ENCODE data around the gene DIP2B.

DIP2B gene

GRCh38 chr12:50685641-50686040 lies 180.9 kb downstream of the DIP2B start:
- Histone ChIP-seq H3K4me3 (ENCODE audit: low read depth, low read length) (no peak overlapping the region), H3K27me3 (ENCODE audit: control insufficient read depth, insufficient read depth, low read length) (no peaks in the 10 kb centered on the region), H3K4me1 (ENCODE audit: control insufficient read depth, insufficient read depth, low read length) (no peaks in the 10 kb centered on the region), H3K9me3 (ENCODE audit: control insufficient read depth, insufficient read depth, low read depth, low read length) (no peaks in the 10 kb centered on the region), H3K36me3 (ENCODE audit: control insufficient read depth, insufficient read depth, low read length) (peaks cover 25% of the 10 kb centered on the region), H3K27ac (ENCODE audit: low read depth, low read length) (no peak overlapping the region), H3K9ac (ENCODE audit: low read length) (no peak overlapping the region)

- Histone ChIP-seq H3K9me3 (ENCODE audit: control insufficient read depth, insufficient read depth, low read depth, low read length) (no peaks in the 10 kb centered on the region), H3K27ac (ENCODE audit: low read depth, low read length) (no peak overlapping the region), H3K4me3 (ENCODE audit: low read depth, low read length) (no peak overlapping the region)
Observed at GRCh38 chr12:50686406-50686805, 181.6 kb downstream of the DIP2B start.

GRCh38 chr12:50686976-50687375 lies 182.2 kb downstream of the DIP2B start:
- no peak overlapping the region for H3K4me3 ChIP-seq (ENCODE audit: low read depth, low read length)
- no peaks in the 10 kb centered on the region for H3K9me3 ChIP-seq (ENCODE audit: control insufficient read depth, insufficient read depth, low read depth, low read length)
- H3K9ac ChIP-seq (ENCODE audit: low read length): no peak overlapping the region
- H3K36me3 ChIP-seq (ENCODE audit: control insufficient read depth, insufficient read depth, low read length): peaks cover 26% of the 10 kb centered on the region
- H3K4me1 ChIP-seq (ENCODE audit: control insufficient read depth, insufficient read depth, low read length): no peaks in the 10 kb centered on the region
- no peaks in the 10 kb centered on the region for H3K27me3 ChIP-seq (ENCODE audit: control insufficient read depth, insufficient read depth, low read length)
- no peak overlapping the region for H3K27ac ChIP-seq (ENCODE audit: low read depth, low read length)

More at GRCh38 chr12:50686406-50686805, 181.6 kb downstream of the DIP2B start:
- Histone ChIP-seq H3K9ac (ENCODE audit: low read length) (no peak overlapping the region), H3K4me1 (ENCODE audit: control insufficient read depth, insufficient read depth, low read length) (no peaks in the 10 kb centered on the region), H3K36me3 (ENCODE audit: control insufficient read depth, insufficient read depth, low read length) (peaks cover 31% of the 10 kb centered on the region), H3K27me3 (ENCODE audit: control insufficient read depth, insufficient read depth, low read length) (no peaks in the 10 kb centered on the region)

GRCh38 chr12:50689437-50689836 lies 184.7 kb downstream of the DIP2B start:
- H3K4me3 ChIP-seq (ENCODE audit: low read depth, low read length): no peak overlapping the region
- no peaks in the 10 kb centered on the region for H3K27me3 ChIP-seq (ENCODE audit: control insufficient read depth, insufficient read depth, low read length)
- no peaks in the 10 kb centered on the region for H3K9me3 ChIP-seq (ENCODE audit: control insufficient read depth, insufficient read depth, low read depth, low read length)
- H3K27ac ChIP-seq (ENCODE audit: low read depth, low read length): no peak overlapping the region
- peaks cover 31% of the 10 kb centered on the region for H3K36me3 ChIP-seq (ENCODE audit: control insufficient read depth, insufficient read depth, low read length)
- H3K4me1 ChIP-seq (ENCODE audit: control insufficient read depth, insufficient read depth, low read length): no peaks in the 10 kb centered on the region
- H3K9ac ChIP-seq (ENCODE audit: low read length): no peak overlapping the region

GRCh38 chr12:50690925-50691324 lies 186.1 kb downstream of the DIP2B start:
- Histone ChIP-seq H3K27me3 (ENCODE audit: control insufficient read depth, insufficient read depth, low read length) (no peaks in the 10 kb centered on the region), H3K9ac (ENCODE audit: low read length) (no peak overlapping the region), H3K27ac (ENCODE audit: low read depth, low read length) (no peak overlapping the region), H3K4me1 (ENCODE audit: control insufficient read depth, insufficient read depth, low read length) (no peaks in the 10 kb centered on the region), H3K36me3 (ENCODE audit: control insufficient read depth, insufficient read depth, low read length) (peaks cover 40% of the 10 kb centered on the region), H3K4me3 (ENCODE audit: low read depth, low read length) (no peak overlapping the region), H3K9me3 (ENCODE audit: control insufficient read depth, insufficient read depth, low read depth, low read length) (no peaks in the 10 kb centered on the region)

- no peak overlapping the region for H3K9ac ChIP-seq (ENCODE audit: low read length)
- no peaks in the 10 kb centered on the region for H3K9me3 ChIP-seq (ENCODE audit: control insufficient read depth, insufficient read depth, low read depth, low read length)
- no peak overlapping the region for H3K4me3 ChIP-seq (ENCODE audit: low read depth, low read length)
- H3K27ac ChIP-seq (ENCODE audit: low read depth, low read length): no peak overlapping the region
- H3K4me1 ChIP-seq (ENCODE audit: control insufficient read depth, insufficient read depth, low read length): no peaks in the 10 kb centered on the region
- no peaks in the 10 kb centered on the region for H3K27me3 ChIP-seq (ENCODE audit: control insufficient read depth, insufficient read depth, low read length)
- H3K36me3 ChIP-seq (ENCODE audit: control insufficient read depth, insufficient read depth, low read length): peaks cover 71% of the 10 kb centered on the region
Observed at GRCh38 chr12:50695961-50696360, 191.2 kb downstream of the DIP2B start.

- Histone ChIP-seq H3K4me3 (ENCODE audit: low read depth, low read length) (no peak overlapping the region), H3K36me3 (ENCODE audit: control insufficient read depth, insufficient read depth, low read length) (peaks cover 67% of the 10 kb centered on the region), H3K27me3 (ENCODE audit: control insufficient read depth, insufficient read depth, low read length) (no peaks in the 10 kb centered on the region), H3K9ac (ENCODE audit: low read length) (no peak overlapping the region), H3K4me1 (ENCODE audit: control insufficient read depth, insufficient read depth, low read length) (no peaks in the 10 kb centered on the region), H3K27ac (ENCODE audit: low read depth, low read length) (no peak overlapping the region), H3K9me3 (ENCODE audit: control insufficient read depth, insufficient read depth, low read depth, low read length) (no peaks in the 10 kb centered on the region)
Observed at GRCh38 chr12:50696931-50697330, 192.1 kb downstream of the DIP2B start.

GRCh38 chr12:50699154-50699553 lies 194.4 kb downstream of the DIP2B start:
- H3K27ac ChIP-seq (ENCODE audit: low read depth, low read length): no peak overlapping the region
- no peaks in the 10 kb centered on the region for H3K4me1 ChIP-seq (ENCODE audit: control insufficient read depth, insufficient read depth, low read length)
- peaks cover 60% of the 10 kb centered on the region for H3K36me3 ChIP-seq (ENCODE audit: control insufficient read depth, insufficient read depth, low read length)
- no peak overlapping the region for H3K4me3 ChIP-seq (ENCODE audit: low read depth, low read length)
- no peaks in the 10 kb centered on the region for H3K9me3 ChIP-seq (ENCODE audit: control insufficient read depth, insufficient read depth, low read depth, low read length)
- H3K9ac ChIP-seq (ENCODE audit: low read length): no peak overlapping the region
- no peaks in the 10 kb centered on the region for H3K27me3 ChIP-seq (ENCODE audit: control insufficient read depth, insufficient read depth, low read length)

- H3K27me3 ChIP-seq (ENCODE audit: control insufficient read depth, insufficient read depth, low read length): no peaks in the 10 kb centered on the region
- no peak overlapping the region for H3K9ac ChIP-seq (ENCODE audit: low read length)
- no peak overlapping the region for H3K4me3 ChIP-seq (ENCODE audit: low read depth, low read length)
- no peaks in the 10 kb centered on the region for H3K9me3 ChIP-seq (ENCODE audit: control insufficient read depth, insufficient read depth, low read depth, low read length)
- H3K36me3 ChIP-seq (ENCODE audit: control insufficient read depth, insufficient read depth, low read length): peaks cover 65% of the 10 kb centered on the region
- H3K27ac ChIP-seq (ENCODE audit: low read depth, low read length): no peak overlapping the region
- no peaks in the 10 kb centered on the region for H3K4me1 ChIP-seq (ENCODE audit: control insufficient read depth, insufficient read depth, low read length)
Observed at GRCh38 chr12:50699940-50700339, 195.2 kb downstream of the DIP2B start.

GRCh38 chr12:50706606-50707005 lies 201.8 kb downstream of the DIP2B start:
- Histone ChIP-seq H3K36me3 (ENCODE audit: control insufficient read depth, insufficient read depth, low read length) (peaks cover 61% of the 10 kb centered on the region), H3K27me3 (ENCODE audit: control insufficient read depth, insufficient read depth, low read length) (no peaks in the 10 kb centered on the region), H3K9ac (ENCODE audit: low read length) (no peak overlapping the region), H3K4me1 (ENCODE audit: control insufficient read depth, insufficient read depth, low read length) (no peaks in the 10 kb centered on the region), H3K9me3 (ENCODE audit: control insufficient read depth, insufficient read depth, low read depth, low read length) (no peaks in the 10 kb centered on the region), H3K27ac (ENCODE audit: low read depth, low read length) (no peak overlapping the region), H3K4me3 (ENCODE audit: low read depth, low read length) (no peak overlapping the region)

GRCh38 chr12:50707396-50707795 lies 202.6 kb downstream of the DIP2B start:
- no peak overlapping the region for H3K27ac ChIP-seq (ENCODE audit: low read depth, low read length)
- no peak overlapping the region for H3K9ac ChIP-seq (ENCODE audit: low read length)
- no peaks in the 10 kb centered on the region for H3K4me1 ChIP-seq (ENCODE audit: control insufficient read depth, insufficient read depth, low read length)
- H3K9me3 ChIP-seq (ENCODE audit: control insufficient read depth, insufficient read depth, low read depth, low read length): no peaks in the 10 kb centered on the region
- H3K27me3 ChIP-seq (ENCODE audit: control insufficient read depth, insufficient read depth, low read length): no peaks in the 10 kb centered on the region
- peaks cover 65% of the 10 kb centered on the region for H3K36me3 ChIP-seq (ENCODE audit: control insufficient read depth, insufficient read depth, low read length)
- no peak overlapping the region for H3K4me3 ChIP-seq (ENCODE audit: low read depth, low read length)

- no peak overlapping the region for H3K27ac ChIP-seq (ENCODE audit: low read depth, low read length)
- H3K9ac ChIP-seq (ENCODE audit: low read length): no peak overlapping the region
- no peak overlapping the region for H3K4me3 ChIP-seq (ENCODE audit: low read depth, low read length)
- H3K9me3 ChIP-seq (ENCODE audit: control insufficient read depth, insufficient read depth, low read depth, low read length): no peaks in the 10 kb centered on the region
- peaks cover 65% of the 10 kb centered on the region for H3K36me3 ChIP-seq (ENCODE audit: control insufficient read depth, insufficient read depth, low read length)
- H3K4me1 ChIP-seq (ENCODE audit: control insufficient read depth, insufficient read depth, low read length): no peaks in the 10 kb centered on the region
- H3K27me3 ChIP-seq (ENCODE audit: control insufficient read depth, insufficient read depth, low read length): no peaks in the 10 kb centered on the region
Observed at GRCh38 chr12:50708631-50709030, 203.8 kb downstream of the DIP2B start.

All from HUES6 (cell line).